ENCODE data around the gene ARL14.
"Not testable (repeated sequence)": the region's sequence is repeated elsewhere in the genome, so short reads cannot be mapped to it uniquely, and the experiment has no call there.

ARL14 gene

GRCh38 chr3:160678292-160678842 lies 1.4 kb downstream of the ARL14 start:
- no peak for DNase-seq

- no peak for DNase-seq
Observed at GRCh38 chr3:160684368-160684740, 7.4 kb downstream of the ARL14 start.

GRCh38 chr3:160685144-160685766 lies 8.3 kb downstream of the ARL14 start:
- DNase-seq: no peak

- DNase-seq: no peak
Observed at GRCh38 chr3:160686955-160687535, 10.1 kb downstream of the ARL14 start.

- no peak for DNase-seq
Observed at GRCh38 chr3:160691151-160691550, 14.2 kb downstream of the ARL14 start.

- DNase-seq: no peak
Observed at GRCh38 chr3:160691962-160692361, 15.0 kb downstream of the ARL14 start.

- DNase-seq: no peak
Observed at GRCh38 chr3:160693191-160693590, 16.2 kb downstream of the ARL14 start.

- DNase-seq: no peak
Observed at GRCh38 chr3:160694345-160694744, 17.4 kb downstream of the ARL14 start.

- DNase-seq: no peak
Observed at GRCh38 chr3:160695003-160695402, 18.0 kb downstream of the ARL14 start.

- no peak for DNase-seq
Observed at GRCh38 chr3:160695915-160696327, 19.0 kb downstream of the ARL14 start.

GRCh38 chr3:160697637-160698380 lies 20.8 kb downstream of the ARL14 start:
- DNase-seq: no peak

- DNase-seq: no peak
Observed at GRCh38 chr3:160698599-160699195, 21.7 kb downstream of the ARL14 start.

GRCh38 chr3:160701490-160701889 lies 24.5 kb downstream of the ARL14 start:
- DNase-seq: no peak

- no peak for DNase-seq
Observed at GRCh38 chr3:160702290-160702689, 25.3 kb downstream of the ARL14 start.

- DNase-seq: no peak
Observed at GRCh38 chr3:160703974-160704373, 27.0 kb downstream of the ARL14 start.

- DNase-seq: no peak
Observed at GRCh38 chr3:160707187-160707794, 30.3 kb downstream of the ARL14 start.

GRCh38 chr3:160709477-160710182 lies 32.7 kb downstream of the ARL14 start:
- no peak for DNase-seq

- DNase-seq: not testable (repeated sequence)
Observed at GRCh38 chr3:160713144-160713543, 36.2 kb downstream of the ARL14 start.

GRCh38 chr3:160719710-160720109 lies 42.8 kb downstream of the ARL14 start:
- DNase-seq: no peak

- no peak for DNase-seq
Observed at GRCh38 chr3:160720123-160720746, 43.3 kb downstream of the ARL14 start.

- DNase-seq: no peak
Observed at GRCh38 chr3:160722331-160722730, 45.4 kb downstream of the ARL14 start.

- DNase-seq: no peak
Observed at GRCh38 chr3:160725338-160725737, 48.4 kb downstream of the ARL14 start.

All from stimulated activated CD4-positive, alpha-beta T cell treated with anti-CD3 and anti-CD28 coated beads, Interleukin-12 subunit alpha, Interleukin-12 subunit beta, amount 100 ng/mL, for 4 hours (primary cell).